GM13977 (cell line): Measurements from ENCODE around the gene SLAIN1.

Experiments used
- DNase-seq: peaks from one replicate; pipeline ENCODE4 v3.0.0; 2012; ENCODE audit warnings: low spot score
- in situ Hi-C: fragments of 300-500 bp; cut with MboI; formaldehyde crosslinking; loops from one replicate; pipeline ENCODE4 v1.12.0; 2022; ENCODE audit warnings: low sequenced_read_pairs, low pct_unique_long_range_greater_than_20kb, mixed read lengths, inconsistent platforms; ENCODE audit not compliant: unreplicated experiment
- TF ChIP-seq, protein P1 (sequence below): IDR thresholded peaks from 2 replicates; pipeline ENCODE4 v1.5.1; 2012; ENCODE audit warnings: mild to moderate bottlenecking, control low read depth; ENCODE audit not compliant: insufficient read depth; ENCODE audit errors: extremely low read depth, missing control alignments

SLAIN1 gene

DNA sequence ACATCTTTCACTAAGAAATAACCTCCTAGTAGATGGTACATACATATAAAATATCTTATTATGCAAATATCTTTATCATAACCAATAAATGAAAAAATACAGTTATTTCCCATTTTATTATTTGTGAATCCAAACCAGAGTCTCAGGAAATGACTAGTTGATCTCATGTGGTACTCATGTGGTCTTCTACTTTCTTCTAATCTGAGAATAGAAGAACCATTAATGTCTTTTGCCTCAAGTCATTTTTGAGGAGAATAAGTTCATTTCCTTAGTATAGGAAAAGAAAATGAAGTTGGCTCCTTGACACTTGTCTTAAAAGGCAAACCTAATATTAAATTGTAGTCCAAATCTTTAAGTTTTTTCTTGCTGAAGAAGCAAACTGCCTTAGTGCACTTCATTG lies 114.5 kb downstream of the SLAIN1 start:
- in situ Hi-C loops: no loop called here
- TF ChIP-seq, protein P1, sequence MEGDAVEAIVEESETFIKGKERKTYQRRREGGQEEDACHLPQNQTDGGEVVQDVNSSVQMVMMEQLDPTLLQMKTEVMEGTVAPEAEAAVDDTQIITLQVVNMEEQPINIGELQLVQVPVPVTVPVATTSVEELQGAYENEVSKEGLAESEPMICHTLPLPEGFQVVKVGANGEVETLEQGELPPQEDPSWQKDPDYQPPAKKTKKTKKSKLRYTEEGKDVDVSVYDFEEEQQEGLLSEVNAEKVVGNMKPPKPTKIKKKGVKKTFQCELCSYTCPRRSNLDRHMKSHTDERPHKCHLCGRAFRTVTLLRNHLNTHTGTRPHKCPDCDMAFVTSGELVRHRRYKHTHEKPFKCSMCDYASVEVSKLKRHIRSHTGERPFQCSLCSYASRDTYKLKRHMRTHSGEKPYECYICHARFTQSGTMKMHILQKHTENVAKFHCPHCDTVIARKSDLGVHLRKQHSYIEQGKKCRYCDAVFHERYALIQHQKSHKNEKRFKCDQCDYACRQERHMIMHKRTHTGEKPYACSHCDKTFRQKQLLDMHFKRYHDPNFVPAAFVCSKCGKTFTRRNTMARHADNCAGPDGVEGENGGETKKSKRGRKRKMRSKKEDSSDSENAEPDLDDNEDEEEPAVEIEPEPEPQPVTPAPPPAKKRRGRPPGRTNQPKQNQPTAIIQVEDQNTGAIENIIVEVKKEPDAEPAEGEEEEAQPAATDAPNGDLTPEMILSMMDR: no peak
- DNase-seq: no peak
